HG03442 (cell line): Measurements from ENCODE around the gene PACC1.

ENCODE experiments used
- ATAC-seq: cut with Tn5 transposase; IDR thresholded peaks from one replicate; pipeline ENCODE4 v1.9.1; 2021; ENCODE audit warnings: mild to moderate bottlenecking, moderate library complexity; ENCODE audit not compliant: unreplicated experiment

The PACC1 gene

DNA sequence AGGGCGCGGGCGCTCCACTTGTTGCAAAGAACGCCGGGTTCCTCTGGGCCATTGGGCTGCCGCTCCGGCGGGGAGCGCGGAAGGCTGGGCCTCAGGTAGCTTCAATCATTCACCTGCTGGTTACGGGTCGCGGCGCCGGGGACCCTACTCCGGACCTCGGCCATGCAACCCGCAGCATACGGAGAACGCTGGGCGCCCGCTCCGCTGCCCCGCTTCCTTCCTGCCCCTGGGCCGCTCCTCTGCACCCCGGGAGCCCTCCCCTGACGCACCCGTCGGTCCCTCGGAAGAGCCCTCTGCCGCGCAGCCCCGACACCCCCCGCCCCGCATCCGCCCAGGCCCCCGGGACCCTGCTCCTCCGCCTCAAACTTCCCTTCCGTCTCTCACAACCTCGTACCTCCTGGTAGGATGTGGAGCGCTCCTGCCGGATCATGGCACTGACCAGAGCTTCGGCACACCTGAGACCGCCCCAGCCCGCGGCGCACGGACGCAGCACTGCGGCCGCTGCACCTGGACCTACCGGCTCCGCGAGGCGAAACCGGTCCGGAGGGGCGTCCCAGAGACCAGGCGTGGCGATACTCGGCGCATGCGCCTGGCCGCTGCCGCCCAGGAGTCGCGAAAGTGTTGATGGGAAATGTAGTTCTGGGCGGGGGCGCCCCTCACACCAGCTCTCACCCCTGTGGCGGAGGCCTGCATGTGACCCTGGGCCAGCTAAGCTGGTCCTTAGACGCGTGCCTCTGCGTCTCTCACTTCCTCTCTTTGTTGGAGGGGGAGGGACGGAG, at the start of gene PACC1:
Gene PACC1, minus strand, starts transcription at position 559 of the 779 bp plus-strand sequence. Its CDS starts 129 bp downstream, at position 430.
- peak; percentile 95 for ATAC-seq

DNA sequence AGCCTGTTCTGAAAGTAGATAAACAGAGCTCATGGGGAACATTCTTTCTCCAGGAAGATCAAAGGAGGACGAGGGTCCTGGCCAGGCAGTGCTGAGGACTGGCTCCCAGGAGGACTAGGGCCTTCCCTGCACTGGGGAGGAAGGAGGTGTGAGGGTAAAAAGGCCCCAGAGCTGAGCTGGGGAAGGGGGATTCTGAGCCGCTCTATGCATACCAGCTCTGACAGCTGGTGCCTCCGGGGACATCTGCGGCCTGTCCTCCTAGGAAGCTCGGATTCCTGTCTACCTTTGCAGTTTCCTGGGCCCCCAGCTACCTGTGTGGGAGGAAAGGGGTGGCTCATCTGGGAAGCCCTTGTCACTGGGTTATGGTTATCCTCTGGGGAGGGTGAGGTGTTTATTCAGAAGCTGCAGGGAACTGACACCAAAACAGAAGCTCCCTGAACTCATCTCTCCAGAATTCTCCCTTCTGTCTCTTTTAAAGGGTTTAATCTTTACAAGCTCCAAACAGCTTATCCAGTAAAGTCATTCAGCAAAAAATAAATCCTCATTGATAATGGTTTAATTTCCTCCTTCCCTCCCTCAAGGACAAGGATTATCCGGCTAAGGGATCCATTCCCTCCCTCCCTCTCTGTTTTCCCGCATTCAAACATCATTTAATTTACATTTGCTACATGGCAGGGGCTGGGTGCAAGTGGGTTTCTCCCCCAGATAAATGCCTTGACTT, 49.0 kb upstream of the PACC1 start:
- no peak for ATAC-seq

DNA sequence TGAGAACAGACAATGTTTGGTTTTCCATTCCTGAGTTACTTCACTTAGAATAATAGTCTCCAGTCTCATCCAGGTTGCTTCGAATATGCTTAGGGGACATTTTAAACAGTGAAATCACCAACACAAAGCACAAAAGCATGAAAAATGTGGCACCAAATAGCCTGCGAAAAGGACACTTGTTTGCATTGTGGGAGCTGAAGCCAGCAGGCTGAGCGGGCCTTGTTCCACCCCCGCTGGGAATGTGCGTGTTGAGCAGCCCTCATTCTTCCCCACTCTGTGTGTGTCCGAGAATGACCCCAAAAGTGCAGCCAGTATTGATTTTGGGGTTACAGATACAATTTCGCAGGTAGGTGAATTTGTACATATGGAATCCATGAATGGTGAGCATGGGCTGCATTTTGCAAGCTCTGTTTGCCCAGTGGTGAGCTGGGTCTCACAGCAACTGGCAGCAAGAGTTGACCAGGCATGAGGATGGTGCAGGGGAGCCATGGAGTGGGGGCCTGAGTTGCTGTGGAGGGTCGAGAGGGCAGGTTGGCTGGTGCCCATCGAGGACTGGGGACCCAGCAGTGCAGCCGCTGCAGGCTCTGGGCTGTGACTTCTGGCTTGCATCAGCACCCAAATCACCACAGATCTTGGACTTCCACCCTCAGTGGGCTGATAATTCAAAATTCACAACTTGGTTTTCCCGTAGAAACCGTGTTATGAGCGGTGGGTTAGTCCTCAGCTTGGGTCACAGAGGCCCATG, 47.4 kb upstream of the PACC1 start:
- no peak for ATAC-seq

DNA sequence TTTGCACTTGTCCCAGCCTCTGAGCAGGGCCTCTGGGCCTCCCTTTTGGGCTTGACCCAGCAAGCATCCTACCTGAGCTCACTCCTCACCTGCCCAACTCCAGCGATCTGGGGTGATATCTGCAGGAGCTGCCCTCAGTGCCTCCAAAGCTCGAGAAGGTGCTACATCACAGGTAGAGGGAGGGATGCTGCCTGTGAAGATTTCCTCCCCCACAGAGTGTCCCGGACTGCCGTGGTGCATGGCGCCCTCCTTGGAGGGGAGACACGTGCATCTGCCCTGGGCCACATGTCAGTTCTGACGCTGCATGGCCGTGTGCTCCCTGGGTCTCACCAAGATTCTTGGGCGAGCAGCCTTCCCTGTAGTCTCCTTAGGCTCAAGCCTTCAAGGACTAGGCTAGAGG, 45.7 kb upstream of the PACC1 start:
- ATAC-seq: no peak

DNA sequence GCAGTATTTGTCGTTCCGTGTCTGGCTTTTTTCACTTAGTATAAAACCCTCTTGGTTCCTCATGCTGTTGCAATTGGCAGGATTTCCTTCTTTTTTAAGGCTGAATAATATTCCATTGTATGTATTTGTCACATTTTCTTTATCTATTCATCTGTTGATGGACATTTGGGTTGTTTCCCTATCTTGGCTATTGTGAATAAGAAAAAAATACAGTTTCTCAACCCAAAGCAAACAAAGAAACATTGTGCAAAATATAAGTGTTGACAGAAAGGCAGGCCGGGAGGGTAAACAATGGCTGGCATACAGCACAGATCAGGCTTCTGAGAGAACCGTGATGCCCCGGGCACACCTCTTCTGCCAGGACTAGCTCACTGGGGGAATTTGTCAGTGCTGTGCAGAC, 45.0 kb upstream of the PACC1 start:
- ATAC-seq: no peak

DNA sequence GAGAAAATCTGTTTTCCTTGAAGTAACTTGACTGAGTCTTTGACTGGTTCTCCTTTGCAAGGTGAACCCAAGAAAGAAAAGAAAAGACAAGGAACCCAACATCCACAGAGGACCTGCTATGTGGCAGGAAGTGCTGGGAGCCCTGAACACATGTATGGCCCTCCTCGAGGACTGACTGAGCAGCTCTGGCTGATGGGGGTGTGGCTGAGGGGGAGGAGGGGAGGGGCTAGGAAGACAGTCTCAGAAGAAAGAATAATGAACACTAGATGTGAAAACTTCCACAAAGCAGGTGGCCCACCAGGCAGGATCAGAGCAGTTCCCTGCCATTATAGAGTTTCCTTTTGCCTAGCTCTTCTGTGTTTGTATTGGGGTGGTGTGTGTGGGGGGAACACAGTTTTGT, 44.1 kb upstream of the PACC1 start:
- ATAC-seq: no peak

DNA sequence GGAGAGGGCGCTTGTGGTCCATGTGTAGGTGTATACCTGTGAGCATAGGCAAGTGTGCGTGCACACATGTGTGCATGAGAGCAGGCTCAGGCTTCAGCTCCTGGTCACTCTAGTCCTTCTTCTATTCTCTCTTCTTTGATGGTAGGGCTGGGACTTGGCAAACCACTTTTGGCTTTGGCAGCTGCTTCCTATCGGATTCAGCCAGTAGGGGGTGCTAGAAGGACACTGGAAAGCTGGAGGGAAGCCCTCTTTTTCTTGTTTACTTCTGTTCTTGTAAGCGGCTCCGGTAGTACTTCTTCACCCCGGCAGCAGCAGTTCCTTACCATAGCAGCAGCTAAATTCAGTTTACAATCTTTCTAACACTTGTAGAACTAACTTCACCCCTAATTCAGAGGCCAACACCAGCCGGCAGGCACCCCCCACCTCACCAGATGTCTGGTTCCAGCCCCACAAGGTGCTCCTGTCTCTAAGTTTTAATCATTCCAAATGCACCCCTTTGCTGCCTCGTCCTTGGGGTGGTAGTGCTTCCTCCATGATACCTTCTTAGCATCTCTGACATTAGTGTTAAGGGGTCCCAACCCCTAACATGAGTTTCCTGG, 43.2 kb upstream of the PACC1 start:
- no peak for ATAC-seq

DNA sequence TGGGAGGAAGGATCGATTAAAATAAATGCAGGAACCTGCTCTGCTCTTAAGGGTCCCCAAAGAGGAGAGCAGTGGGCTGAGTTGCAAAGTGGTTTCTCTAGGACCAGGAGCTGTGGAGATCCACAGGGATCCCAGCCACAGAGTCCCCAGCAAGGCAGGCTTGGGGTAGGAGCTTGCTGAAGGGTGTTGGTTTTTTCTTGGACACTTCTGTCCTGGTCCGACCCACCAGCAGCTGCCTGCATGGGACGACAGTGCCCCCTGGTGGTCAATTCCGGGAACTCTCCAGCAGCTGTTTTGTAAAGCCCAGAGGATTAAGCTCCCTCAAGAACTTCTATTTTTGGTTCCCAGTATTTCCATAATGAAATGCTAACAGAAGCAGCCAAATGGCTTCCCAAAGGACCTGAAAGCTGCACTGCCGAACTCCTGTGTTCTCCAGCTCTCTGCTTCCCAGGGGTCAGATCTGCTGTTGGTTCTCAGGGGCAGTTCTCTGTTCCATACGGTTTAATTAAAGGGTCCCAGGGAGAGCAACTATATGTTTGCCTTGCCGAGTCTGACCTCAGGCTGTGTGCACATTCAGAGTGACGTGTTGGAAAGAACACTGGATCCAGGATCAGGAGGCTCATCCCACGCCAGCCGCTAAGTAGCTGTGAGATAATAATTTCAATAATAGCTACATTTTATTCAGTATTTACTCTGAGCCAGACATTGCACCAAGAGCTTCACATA, 41.3 kb upstream of the PACC1 start:
- ATAC-seq: peak; percentile 72

DNA sequence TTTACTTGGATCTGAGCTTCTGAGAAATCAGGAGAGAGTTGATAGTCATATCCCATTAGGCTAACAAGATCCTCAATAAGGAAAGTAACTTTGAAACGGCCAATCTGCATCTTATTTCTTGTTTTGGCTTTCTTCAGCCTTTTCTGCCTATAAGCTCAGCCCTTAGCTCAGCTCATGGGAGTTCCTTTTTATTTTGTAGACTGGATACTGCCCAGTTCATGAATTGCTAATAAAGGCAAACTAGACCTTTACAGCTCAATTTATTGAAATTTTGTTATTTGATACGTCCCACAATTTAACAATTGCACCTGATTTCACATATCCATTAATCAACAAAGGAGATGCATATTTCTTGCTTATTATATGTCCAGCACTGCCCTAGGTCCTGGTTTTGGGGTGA, 40.7 kb upstream of the PACC1 start:
- ATAC-seq: no peak

DNA sequence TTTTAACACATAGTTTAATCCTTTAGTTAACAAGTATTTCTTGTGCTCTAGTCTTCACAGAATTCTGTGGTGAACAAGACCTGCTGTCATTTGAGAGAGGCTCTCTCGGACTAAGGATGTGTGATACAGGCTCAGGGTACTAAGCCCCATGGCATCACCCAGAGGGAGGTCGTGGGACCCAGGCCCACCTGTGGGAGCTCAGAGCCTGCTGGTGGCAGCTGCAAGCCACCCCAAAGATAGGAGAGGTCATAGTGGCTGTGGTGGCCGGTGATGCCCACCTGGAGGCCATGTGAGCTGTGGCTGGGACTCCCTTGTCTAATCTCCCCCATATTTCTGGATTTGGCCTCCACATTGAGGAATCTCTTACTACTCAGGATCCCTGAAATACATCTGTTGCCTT, 40.1 kb upstream of the PACC1 start:
- no peak for ATAC-seq

DNA sequence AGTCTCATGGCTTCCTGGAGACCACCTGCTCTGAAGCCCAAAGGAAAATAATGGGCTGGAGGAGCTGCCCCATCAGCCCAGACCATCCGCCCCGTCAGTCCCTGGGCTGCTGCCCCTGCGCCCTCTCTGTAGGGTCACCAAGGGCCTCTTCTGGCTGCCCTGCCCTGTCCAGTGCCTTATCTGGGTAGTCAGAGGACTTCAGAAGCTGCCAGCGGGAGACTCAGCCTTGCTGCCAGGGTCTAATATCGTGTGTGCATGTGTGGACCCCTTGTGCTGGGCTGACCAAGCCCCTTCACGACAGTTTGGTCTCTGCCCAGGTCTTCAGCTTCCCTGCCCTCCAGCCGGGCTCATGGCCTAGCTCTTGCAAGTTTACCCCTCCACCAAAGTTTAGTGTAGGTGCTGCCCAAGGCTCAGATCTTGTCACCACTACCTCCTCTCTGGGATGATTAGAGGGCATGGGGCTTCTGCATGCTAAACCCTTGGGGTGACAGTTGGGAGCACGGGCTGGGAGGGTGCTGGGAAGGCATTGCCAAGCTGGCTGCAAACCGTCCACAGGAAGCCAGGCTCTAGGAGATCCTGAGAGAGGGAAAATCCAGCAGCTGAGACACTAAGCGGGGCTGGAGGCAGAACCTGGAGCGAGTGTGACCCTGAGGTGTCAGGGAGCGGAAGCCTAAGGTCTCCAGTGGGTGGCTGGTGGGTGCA, 38.6 kb upstream of the PACC1 start:
- ATAC-seq: no peak

DNA sequence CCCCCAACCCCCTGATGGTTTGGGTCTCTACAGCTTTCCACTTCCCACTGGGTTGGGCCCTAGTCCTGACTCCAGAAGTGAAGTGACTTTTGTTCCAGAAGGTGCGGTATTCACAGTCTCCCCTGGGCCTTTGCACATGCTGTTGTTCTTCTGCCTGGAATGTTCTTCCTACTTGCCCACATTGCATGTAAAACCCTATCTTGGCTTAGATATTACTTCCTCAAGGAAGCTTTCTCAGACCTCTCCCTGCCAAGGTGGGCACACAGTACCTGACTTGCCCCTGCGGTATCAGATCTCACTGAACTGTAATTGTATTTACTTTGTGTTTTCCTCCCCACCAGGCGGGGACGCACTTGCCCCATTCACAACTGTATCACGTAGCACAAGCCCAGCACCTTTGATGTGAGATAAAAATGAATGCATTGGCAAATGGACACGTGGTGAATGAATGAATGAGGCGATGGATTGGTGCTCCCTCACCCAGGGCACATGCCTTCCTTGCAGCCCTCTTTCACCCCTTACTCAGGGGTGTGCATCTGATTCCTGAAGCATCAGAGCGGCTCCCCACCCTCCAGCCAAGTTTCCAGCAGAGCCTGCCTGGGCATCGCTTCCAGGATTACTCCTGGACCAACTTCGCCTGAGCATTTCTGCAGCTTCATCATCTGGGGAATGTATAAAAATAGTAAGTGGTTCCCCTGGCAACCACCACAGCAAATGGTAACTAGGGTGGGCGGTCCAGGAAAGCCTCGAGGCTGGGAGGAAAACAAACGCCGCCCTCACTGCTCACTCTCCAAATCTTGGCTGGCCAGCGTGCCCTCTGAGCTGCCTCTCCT, 37.9 kb upstream of the PACC1 start:
- ATAC-seq: no peak

DNA sequence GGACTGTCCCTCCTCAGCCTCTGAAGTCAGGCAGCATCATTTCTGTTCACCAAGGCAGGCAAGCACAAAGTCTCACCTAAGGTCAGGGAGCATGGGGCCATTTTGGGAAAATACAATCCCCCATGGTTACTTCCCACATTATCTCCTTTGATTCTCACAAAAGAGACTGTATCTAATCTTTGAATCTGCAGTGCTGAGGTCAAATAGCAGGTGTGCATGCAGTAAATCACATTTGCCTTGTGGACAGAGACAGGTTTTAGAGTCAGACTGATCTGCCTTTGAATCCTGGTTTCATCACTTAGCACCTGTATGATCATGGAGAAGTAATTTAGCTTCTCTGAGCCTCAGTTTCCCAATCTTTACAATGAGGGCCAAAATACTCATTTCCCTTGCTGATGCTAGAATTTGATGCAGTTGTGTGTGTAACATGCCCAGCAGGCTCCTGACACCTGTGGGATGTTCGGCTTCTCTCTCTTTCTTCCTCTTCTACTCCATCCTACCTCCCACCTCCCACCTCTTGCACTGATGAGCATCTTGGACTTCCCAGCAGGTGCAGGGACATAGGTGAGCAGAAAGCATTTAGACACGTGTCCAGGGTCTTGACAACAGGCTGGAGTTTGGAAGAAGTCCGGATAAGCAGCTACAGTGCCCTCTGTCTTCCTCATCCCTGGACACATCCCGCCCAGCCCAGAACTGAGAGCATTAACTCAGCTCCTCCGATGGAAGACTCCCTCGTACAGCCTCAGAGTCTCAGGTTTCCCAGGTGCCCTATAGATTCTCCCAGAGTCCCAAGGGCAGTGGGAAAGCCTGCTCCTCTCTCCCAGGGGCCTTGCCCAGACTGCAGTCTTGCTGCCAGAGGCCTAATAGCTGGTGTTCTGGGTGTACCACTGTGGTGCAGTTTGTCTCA, 37.0 kb upstream of the PACC1 start:
- no peak for ATAC-seq

DNA sequence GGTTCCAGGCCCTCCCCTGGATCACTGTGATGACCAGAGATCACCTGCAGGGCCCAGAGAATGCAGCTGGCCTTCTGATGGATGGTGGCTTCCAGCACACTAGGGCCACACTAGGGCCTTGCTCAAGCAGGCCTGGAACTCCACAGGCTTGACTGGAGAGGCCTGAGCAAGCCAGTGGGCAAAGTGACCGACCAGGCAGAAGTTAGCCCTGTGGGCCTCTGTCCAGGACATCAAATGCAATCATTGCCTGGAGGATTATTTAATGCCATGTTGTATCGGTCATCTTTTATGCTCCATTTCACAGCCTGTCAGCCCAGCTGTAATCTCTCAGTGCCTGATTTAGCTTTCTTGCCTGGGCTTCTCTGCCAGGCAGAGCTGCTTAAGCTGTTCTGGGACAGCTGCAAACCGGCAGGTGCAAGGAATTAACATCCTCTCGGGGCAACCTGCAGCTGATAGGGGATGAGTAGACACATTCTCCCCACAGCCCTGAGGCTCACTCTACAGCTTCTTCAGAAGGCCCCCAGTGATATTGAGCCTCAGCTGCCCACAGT, 35.7 kb upstream of the PACC1 start:
- no peak for ATAC-seq

DNA sequence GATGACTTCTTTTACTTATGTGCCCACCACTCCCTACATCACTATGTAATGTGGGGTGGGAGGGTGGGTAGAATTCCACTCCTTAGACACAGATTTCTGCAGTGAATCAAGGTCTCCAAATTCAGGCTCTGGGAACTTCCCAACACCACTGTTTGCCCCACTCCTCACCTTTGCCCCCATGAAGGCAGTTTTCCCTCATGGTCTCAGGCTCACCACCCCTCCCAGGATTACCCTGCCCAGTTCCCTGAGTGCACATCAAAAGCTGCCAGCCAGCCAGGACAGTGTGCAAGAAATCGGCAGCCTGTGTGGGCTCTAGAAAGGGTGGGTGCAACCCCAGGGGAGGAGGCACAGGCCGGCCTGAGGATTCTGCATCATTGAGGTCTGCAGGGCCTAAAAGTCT, 32.8 kb upstream of the PACC1 start:
- no peak for ATAC-seq

DNA sequence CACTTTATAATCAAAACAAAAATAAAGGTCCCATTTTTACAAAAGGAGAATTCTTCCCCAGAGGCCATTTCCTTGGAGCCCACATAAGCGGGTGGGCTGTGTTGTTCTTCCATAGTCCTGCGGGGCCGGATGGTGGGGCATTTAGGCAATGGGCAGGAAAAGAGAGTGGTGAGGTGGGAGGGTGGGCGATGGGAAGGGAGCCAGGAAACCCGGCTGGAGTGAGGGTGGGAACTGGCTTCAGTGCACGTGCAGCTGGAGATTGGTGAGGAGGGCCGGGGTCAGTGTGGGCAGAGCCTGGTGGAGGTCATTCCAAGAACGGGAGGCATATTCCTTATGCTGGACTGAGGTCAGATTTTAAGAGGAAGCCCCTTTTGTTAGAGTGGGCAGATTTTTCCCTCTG, 31.6 kb upstream of the PACC1 start:
- no peak for ATAC-seq

DNA sequence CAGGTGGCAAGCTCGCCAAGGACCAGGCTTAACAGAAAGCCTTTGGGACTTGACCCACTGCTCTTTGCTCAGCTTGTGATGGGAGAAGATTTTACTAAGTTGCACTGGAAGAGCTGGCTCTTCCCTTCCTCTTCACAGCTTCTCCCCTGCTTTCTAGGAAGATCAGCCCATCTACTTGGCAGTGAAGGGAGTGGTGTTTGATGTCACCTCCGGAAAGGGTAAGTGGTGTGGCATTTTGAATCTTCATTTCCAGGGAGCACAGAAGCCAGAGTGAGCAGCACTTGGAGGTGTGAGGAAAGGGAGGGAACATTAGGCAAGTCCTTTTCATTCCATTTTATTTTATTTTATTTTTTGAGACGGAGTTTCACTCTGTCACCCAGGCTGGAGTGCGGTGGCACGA, 27.7 kb upstream of the PACC1 start:
- ATAC-seq: no peak

DNA sequence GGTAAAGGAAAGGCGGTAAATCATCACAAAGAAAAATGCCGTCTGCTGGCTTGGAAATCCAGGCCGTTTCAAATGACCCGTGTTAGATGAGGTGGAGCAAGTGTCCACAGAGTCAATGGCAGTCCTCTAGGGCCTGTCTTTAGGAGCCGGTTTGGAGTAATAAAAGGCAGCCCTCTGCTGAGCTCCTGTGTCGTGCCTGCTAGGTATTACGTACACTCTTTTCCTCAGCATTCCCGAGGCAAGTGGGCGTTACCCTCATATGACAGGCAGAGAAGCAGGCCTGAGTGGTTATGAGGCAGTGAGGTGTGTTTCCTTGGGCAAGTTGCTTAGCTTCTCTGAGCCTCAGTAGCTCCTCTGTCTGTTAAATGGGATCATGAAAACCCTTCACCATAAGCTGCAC, 25.7 kb upstream of the PACC1 start:
- ATAC-seq: no peak
